Endodermal cell (in vitro differentiated cells): ENCODE measurements around the gene MBD3. TPM values are rescaled to one million over a fixed set of nuclear protein-coding genes. Genes with fewer than 3 reads are reported as not detected.

Experiments used
- DNase-seq: peaks from one replicate; pipeline ENCODE4 v3.0.0-alpha.2; 2017
- H3K27ac ChIP-seq: 2 replicates; pipeline ENCODE4 v1.5.1; 2013; ENCODE audit warnings: mild to moderate bottlenecking, low read depth, low read length, moderate library complexity
- H3K27me3 ChIP-seq: 2 replicates; pipeline ENCODE4 v1.6.1; 2013; ENCODE audit warnings: mild to moderate bottlenecking, low read length, moderate library complexity; ENCODE audit not compliant: insufficient read depth, control insufficient read depth, poor library complexity, severe bottlenecking
- H3K36me3 ChIP-seq: 2 replicates; pipeline ENCODE4 v1.7.0; 2013; ENCODE audit warnings: mild to moderate bottlenecking, low read length, moderate library complexity; ENCODE audit not compliant: control insufficient read depth, insufficient read depth
- H3K4me1 ChIP-seq: one replicate; pipeline ENCODE4 v1.7.0; 2013; ENCODE audit warnings: low read length; ENCODE audit not compliant: control insufficient read depth, insufficient read depth
- H3K4me3 ChIP-seq: 2 replicates; pipeline ENCODE4 v1.5.1; 2013; ENCODE audit warnings: mild to moderate bottlenecking, low read length, moderate library complexity
- H3K9ac ChIP-seq: 2 replicates; pipeline ENCODE4 v1.6.1; 2013; ENCODE audit warnings: mild to moderate bottlenecking, low read length, moderate library complexity; ENCODE audit not compliant: poor library complexity, severe bottlenecking; ENCODE audit errors: extremely low read depth
- H3K9me3 ChIP-seq: 2 replicates; pipeline ENCODE4 v1.6.1; 2013; ENCODE audit warnings: mild to moderate bottlenecking, low read length, moderate library complexity; ENCODE audit not compliant: control insufficient read depth
- H3K27ac Mint-ChIP-seq: 2 replicates; pipeline ENCODE4 v1.8.0; 2020; ENCODE audit warnings: mixed read lengths
- H3K27me3 Mint-ChIP-seq: 2 replicates; pipeline ENCODE4 v1.8.0; 2021; ENCODE audit warnings: mild to moderate bottlenecking, mixed read lengths; ENCODE audit not compliant: insufficient read depth
- H3K36me3 Mint-ChIP-seq: 2 replicates; pipeline ENCODE4 v1.8.0; 2020; ENCODE audit warnings: low read depth, mixed read lengths
- H3K4me1 Mint-ChIP-seq: 2 replicates; pipeline ENCODE4 v1.8.0; 2020; ENCODE audit warnings: mixed read lengths
- H3K4me3 Mint-ChIP-seq: 2 replicates; pipeline ENCODE4 v1.8.0; 2020; ENCODE audit warnings: mild to moderate bottlenecking, moderate library complexity, mixed read lengths
- H3K9me3 Mint-ChIP-seq: 2 replicates; pipeline ENCODE4 v1.8.0; 2020; ENCODE audit warnings: mild to moderate bottlenecking, mixed read lengths
- CTCF ChIP-seq: fragments of 200-600 bp; sonication (generic); conservative IDR thresholded peaks from 2 replicates; pipeline ENCODE4 v1.5.0; 2021; ENCODE audit warnings: antibody characterized with exemption, mild to moderate bottlenecking
- WGBS, 2 experiments: methylation state at CpG; one replicate each; pipeline versions ENCODE4 v1.1.5 to v1.1.7; 2013; ENCODE audit warnings: missing lambda C conversion rate in 2 of 2, mixed read lengths in 1 of 2; ENCODE audit not compliant: insufficient coverage in 1 of 2, insufficient read length in 1 of 2; 5-methylcytosine and 5-hydroxymethylcytosine counted together
- total RNA-seq, 2 donors: library from RNA; stranded (reverse); fragmentation: NEBNext Ultra II Directional in 1 of 2; extraction: Animal tissue kit (Norgen Biotek cat#: 25700) in 1 of 2; gene quantifications; 2 replicates in 1 of 2; 3 replicates in 1 of 2; pipeline ENCODE4 v1.2.1, GENCODE V29; 2021

Gene MBD3
- total RNA-seq, 2 donors from 2014 or later: 108 TPM

- H3K9me3 ChIP-seq: no peaks in the 10 kb centered on the region
- Mint-ChIP-seq H3K4me1 (no peaks in the 10 kb centered on the region), H3K27ac (no peak overlapping the region), H3K27me3 (no peaks in the 10 kb centered on the region), H3K4me3 (no peak overlapping the region), H3K36me3 (peaks cover 67% of the 10 kb centered on the region), H3K9me3 (peaks cover 4% of the 10 kb centered on the region)
- no peak overlapping the region for H3K9ac ChIP-seq
- H3K4me3 ChIP-seq: no peak overlapping the region
- DNase-seq: no peak
- no peaks in the 10 kb centered on the region for H3K27me3 ChIP-seq
- 97 to 100% methylated on average over 3 to 5 of the region's 5 CpGs for WGBS, 2 experiments
- H3K27ac ChIP-seq: no peak overlapping the region
- TF ChIP-seq CTCF: no peak
- H3K36me3 ChIP-seq: peaks cover 85% of the 10 kb centered on the region
- H3K4me1 ChIP-seq: no peaks in the 10 kb centered on the region
Observed at GRCh38 chr19:1634938-1635243, 42.2 kb upstream of the MBD3 start.

GRCh38 chr19:1634242-1634937 is 41.7 kb upstream of the MBD3 start:
- DNase-seq: no peak
- no peak for TF ChIP-seq CTCF
- Histone ChIP-seq H3K9me3 (no peaks in the 10 kb centered on the region), H3K27me3 (no peaks in the 10 kb centered on the region), H3K9ac (no peak overlapping the region), H3K4me1 (no peaks in the 10 kb centered on the region), H3K27ac (no peak overlapping the region), H3K4me3 (no peak overlapping the region), H3K36me3 (peaks cover 85% of the 10 kb centered on the region)
- H3K4me1 Mint-ChIP-seq: no peaks in the 10 kb centered on the region
- no peaks in the 10 kb centered on the region for H3K27me3 Mint-ChIP-seq
- no peak overlapping the region for H3K27ac Mint-ChIP-seq
- peaks cover 4% of the 10 kb centered on the region for H3K9me3 Mint-ChIP-seq
- peaks cover 65% of the 10 kb centered on the region for H3K36me3 Mint-ChIP-seq
- WGBS, 2 experiments: 95 to 100% methylated on average over 13 to 19 of the region's 19 CpGs
- no peak overlapping the region for H3K4me3 Mint-ChIP-seq

- Histone ChIP-seq H3K36me3 (peaks cover 74% of the 10 kb centered on the region), H3K4me3 (no peak overlapping the region), H3K4me1 (no peaks in the 10 kb centered on the region), H3K27me3 (no peaks in the 10 kb centered on the region), H3K27ac (no peak overlapping the region), H3K9me3 (no peaks in the 10 kb centered on the region), H3K9ac (no peak overlapping the region)
- H3K36me3 Mint-ChIP-seq: peaks cover 56% of the 10 kb centered on the region
- no peak for DNase-seq
- H3K4me1 Mint-ChIP-seq: no peaks in the 10 kb centered on the region
- whole genome bisulfite sequencing, 2 experiments: 95 to 97% methylated on average over 3 to 10 of the region's 11 CpGs
- H3K27ac Mint-ChIP-seq: no peak overlapping the region
- H3K9me3 Mint-ChIP-seq: peaks cover 4% of the 10 kb centered on the region
- TF ChIP-seq CTCF: no peak
- H3K4me3 Mint-ChIP-seq: no peak overlapping the region
- no peaks in the 10 kb centered on the region for H3K27me3 Mint-ChIP-seq
Observed at GRCh38 chr19:1633269-1633826, 40.7 kb upstream of the MBD3 start.
